Stimulated activated CD4-positive, alpha-beta T cell treated with anti-CD3 and anti-CD28 coated beads, Interleukin-12 subunit alpha, Interleukin-12 subunit beta, amount 100 ng/mL, for 24 hours (primary cell): ENCODE measurements around the gene SENP5.
A peak's percentile ranks its signal among the peaks of the same experiment; 100 is the strongest.
"Not testable (repeated sequence)": the region's sequence is repeated elsewhere in the genome, so short reads cannot be mapped to it uniquely, and the experiment has no call there.

Experiments
- DNase-seq, 2 experiments: peaks; one replicate each; pipeline ENCODE4 v3.0.0-alpha.2; 2020; ENCODE audit warnings: low read depth in 2 of 2

The SENP5 gene, protein sequence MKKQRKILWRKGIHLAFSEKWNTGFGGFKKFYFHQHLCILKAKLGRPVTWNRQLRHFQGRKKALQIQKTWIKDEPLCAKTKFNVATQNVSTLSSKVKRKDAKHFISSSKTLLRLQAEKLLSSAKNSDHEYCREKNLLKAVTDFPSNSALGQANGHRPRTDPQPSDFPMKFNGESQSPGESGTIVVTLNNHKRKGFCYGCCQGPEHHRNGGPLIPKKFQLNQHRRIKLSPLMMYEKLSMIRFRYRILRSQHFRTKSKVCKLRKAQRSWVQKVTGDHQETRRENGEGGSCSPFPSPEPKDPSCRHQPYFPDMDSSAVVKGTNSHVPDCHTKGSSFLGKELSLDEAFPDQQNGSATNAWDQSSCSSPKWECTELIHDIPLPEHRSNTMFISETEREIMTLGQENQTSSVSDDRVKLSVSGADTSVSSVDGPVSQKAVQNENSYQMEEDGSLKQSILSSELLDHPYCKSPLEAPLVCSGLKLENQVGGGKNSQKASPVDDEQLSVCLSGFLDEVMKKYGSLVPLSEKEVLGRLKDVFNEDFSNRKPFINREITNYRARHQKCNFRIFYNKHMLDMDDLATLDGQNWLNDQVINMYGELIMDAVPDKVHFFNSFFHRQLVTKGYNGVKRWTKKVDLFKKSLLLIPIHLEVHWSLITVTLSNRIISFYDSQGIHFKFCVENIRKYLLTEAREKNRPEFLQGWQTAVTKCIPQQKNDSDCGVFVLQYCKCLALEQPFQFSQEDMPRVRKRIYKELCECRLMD

DNA sequence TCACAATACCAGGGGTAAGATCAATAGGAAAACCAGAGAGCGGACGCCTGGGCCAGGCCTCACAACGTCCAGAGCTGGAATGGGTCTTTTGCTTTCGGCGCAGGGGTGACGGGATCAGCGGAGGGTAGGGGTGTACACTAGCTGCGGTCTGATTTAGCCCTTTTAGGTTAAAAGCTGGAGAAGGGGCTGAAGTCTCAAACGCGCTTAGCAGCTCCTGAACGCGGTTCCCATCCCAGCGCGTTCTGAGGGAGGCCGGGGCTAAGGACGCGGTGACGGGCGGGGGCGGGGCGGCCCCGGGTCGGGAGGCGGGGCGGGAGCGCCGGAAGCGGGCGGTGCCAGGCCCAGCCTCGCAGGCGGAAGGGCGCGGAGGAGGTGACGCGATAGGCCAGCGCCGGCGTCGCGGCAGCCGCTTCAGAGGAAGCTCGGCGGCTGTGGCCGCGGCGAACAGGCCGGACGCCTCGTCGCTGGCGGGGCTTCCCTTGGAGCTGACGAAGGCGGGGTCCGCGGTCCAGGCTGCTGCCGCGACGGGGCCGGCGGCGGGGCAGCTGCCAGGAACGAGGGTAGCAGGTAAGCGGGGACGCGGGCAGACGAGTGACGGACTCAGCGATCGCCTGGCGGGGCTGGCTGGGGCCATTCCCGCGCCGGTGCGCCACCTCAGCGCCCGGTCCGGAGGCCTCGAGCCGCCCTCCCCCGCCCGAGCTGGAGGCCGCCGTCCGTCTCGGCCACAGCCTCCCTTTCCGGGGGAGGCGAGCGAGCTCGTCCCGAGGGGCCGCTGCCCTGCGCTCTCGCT lies at the start of gene SENP5:
Gene SENP5 (plus strand): TSS at position 414 of the 790 bp plus-strand sequence. CDS start 17,262 bp downstream, outside the sequence.
- peak; percentile 75 to 84 for DNase-seq

DNA sequence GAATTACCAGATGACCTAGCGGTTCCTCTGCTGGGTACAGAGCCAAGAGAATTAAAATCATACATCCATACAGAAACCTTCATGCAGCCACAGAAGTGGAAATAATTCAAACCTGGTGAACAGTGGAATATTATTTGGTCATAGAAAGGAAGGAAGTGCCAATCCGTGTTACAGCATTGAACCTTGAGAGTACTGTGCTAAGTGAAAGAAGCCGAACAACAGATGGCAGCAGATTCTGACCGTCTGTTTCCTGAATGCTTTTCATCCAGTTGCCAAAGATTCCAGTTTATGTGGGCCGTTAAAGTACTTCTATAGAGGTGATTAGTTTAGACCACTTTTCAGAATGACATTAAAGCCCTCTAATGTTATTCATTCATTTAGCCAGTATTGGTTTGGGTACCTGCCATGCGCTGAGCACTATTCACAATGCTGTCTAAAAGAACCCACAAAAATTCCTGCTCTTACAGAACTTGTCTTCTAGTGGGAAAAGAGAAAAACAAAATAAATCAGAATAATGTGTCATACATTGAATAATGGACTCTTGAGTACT lies 45.8 kb upstream of the SENP5 start:
- DNase-seq = no peak

- not testable (repeated sequence) for DNase-seq
These were observed 38.1 kb upstream of the SENP5 start for GRCh38 chr3:196829651-196830050.

DNA sequence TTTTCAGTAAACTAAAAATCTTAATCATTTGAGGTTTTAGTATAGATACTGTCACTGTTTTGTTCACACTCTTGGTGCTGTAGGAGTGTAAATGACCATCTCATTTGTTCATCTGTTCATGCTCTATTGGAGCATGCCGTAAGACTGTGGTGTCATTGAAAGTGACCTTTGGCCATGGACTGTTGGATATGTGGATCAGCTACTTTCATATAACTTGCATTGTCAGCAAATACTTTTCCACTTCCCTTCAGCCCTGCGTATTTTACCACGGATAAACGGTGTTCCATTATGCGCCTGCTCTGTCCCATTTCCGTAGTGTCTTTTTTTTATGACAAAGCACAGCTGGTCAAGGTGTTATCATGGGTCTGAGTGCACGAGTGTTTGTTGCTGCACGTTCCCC lies 32.6 kb upstream of the SENP5 start:
- DNase-seq = no peak

DNA sequence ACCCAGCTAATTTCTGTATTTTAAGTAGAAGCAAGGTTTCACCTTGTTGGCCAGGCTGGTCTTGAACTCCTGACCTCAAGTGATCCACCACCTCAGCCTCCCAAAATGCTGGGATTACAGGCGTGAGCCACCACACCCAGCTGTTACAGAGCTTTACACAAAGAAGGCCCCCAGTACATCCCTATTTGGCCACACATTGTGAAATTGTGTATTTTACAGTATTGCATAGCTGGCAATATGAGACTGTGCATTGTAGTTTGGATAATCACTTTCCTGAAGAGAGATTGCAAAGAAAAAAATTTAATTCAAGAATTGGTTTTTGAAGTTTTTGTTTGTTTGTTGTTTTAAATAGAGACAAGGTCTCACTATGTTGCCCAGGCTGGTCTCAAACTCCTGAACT lies 31.1 kb upstream of the SENP5 start:
- DNase-seq = not testable (repeated sequence)

DNA sequence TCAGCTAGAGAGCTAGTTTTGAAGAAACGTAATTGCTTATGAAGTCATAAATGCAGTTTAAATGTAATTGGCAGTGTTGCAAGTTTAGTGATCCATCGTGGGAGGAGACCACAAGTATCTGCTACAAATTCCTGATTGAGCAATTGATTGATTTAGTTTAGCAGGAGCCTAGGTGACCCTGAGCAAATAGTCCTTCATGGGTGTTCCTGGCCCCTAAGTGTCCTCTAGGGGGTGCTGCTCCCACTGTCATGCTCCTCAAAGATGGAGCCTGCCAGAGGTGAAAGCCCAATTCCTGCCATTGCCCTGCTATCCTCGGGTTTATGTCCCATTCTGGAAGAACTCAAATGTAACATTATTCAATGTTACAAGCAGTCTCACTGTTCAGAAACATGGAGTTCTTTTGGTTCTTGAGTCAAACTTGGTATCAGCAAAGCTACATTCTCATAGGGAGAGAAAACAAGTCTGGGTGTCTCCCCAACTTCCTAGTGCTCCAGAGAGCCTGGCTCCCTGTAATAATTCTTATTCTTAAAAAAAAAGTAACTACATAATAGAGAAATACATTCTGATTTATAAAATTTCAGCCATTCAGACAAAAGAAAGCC lies 29.8 kb upstream of the SENP5 start:
- DNase-seq = peak; percentile 47 to 70

DNA sequence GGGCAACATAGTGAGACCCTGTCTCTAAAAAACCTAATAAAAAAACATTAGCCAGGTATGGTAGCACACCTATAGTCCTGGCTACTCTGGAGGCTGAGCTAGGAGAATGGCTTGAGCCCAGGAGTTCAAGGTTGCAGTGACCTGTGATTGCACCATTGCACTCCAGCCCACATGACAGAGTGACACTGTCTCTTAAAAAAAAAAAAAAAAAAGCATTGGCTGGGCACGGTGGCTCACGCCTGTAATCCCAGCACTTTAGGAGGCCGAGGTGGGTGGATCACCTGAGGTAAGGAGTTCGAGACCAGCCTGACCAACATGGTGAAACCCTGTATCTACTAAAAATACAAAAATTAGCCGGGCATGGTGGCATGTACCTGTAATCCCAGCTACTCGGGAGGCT lies 28.4 kb upstream of the SENP5 start:
- not testable (repeated sequence) for DNase-seq

DNA sequence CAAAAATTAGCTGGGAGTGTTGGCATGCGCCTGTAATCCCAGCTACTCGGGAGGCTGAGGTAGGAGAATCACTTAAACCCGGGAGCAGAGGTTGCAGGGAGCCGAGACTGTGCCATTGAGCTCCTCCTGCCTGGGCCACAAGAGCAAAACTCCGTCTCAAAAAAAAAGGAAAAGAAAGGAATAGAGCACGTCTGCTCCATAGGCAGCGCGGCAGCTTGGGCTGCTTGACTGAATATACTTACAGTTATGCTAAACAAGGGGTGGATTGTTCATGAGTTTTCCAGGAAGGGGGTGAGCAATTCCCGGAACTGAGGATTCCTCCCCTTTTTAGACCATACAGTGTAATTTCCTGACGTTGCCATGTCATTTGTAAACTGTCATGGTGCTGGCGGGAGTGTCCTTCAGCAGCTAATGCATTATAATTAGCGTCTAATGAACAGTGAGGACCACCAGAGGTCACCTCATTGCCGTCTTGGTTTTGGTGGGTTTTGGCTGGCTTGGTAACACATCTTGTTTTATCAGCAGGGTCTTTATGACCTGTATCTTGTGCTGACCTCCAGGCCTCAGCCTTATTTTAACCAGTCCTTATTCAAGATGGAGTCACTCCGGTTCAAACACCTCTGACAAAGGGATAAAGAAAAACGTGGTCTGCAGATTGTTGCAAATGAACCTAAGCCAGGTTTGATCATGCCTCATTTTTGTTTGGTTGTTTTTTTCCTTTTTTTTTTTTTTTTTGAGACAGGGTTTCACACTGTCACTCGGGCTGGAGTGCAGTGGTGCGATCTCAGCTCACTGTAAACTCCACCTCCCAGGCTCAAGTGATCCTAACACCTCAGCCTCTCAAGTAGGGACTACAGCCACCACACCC lies 24.9 kb upstream of the SENP5 start:
- no peak for DNase-seq

DNA sequence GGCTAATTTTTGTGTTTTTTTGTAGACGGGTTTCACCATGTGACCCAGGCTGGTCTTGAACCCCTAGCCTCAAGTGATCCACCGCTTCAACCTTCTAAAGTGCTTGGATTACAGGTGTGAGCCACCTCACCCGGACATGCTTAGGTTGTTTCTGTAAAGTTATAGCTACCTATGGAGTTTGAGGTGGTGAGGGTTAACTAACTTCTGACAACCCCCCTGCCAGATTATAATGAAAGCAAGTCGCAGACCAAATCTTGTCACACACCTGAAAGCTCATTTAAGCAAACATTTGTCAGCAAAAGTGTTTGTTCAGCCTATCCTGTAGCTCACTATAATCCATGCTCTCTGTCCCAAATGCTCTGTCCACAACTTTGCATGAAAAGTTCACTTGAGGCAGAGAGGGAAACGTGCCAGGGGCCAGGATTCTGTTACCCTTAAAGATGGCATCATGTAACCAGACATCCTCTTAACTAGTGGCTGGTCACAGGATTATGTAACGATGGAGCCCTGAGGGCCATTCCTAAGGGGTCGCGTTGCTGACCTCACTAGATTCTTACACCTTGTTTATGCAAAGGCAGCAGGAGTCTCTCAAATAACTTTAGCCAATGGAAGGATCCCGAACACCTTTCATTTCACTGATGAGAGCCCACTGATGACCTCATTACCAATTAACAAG lies 24.1 kb upstream of the SENP5 start:
- DNase-seq = no peak

GRCh38 chr3:196844235-196845219 lies 23.2 kb upstream of the SENP5 start:
- not testable (repeated sequence) for DNase-seq

- DNase-seq = not testable (repeated sequence)
These were observed 19.3 kb upstream of the SENP5 start for GRCh38 chr3:196848375-196848774.

DNA sequence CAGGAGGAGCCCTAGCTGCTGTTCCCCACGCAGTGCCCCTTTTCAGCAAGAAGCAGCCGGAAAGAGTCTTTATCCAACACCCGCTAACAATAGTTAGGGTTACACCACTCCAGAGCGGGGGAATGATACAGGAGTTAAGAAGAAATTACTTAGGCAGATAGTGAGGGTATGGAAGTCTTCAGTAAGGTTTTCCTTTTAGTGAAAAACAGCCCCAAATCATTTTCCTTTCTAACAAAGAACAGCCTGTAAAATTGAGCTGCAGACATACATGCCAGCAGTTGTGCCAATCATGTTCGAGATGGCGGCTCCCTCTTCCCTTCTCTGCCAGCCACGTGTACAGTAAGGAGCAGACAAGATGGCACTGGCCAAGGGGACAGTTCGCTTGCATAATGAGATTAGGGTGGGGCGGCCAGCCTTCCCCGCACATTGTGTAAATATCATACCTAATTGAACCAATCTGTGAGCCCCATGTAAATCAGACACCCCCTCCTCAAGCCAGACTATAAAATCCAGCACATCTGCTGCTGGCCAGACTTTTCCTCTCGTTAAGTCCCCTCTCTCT lies 18.5 kb upstream of the SENP5 start:
- no peak for DNase-seq

DNA sequence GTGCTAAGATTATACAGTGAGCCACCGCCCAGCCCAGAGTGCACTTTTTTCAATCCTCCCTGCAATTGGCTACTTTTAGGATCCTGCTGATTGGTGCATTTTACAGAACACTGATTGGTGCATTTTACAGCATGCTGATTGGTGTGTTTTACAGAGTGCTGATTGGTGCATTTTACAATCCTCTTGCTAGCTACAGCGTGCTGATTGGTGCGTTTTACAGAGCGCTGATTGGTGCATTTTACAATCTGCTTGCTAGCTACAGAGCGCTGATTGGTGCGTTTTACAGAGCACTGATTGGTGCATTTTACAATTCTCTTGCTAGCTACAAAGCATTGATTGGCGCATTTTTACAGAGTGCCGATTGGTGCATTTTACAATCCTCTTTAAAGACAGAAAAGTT lies 4.7 kb upstream of the SENP5 start:
- DNase-seq = not testable (repeated sequence)

- no peak for DNase-seq
These were observed 589 bp upstream of the SENP5 start for GRCh38 chr3:196867155-196867506.

DNA sequence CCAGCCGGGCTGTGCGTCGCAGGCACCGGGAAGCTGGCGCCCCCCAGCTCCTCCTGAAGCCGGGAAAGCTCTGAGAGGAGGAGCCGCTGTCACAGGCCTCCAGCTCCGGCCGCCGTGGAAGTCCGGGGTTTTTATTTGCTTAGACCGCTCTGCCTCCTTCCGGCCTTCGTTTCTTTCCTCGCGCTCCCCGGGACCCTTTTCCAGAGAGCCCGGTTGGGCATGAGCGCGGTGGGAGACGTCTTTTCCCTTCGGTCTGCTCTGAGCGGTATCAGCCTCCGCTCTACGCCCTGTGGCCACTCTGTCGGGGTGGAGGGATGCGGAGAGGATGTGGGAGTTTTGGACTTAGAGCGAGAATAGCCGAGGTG lies 559 bp downstream of the SENP5 start:
- no peak for DNase-seq

GRCh38 chr3:196872316-196872715 lies 4.6 kb downstream of the SENP5 start:
- DNase-seq = no peak

- not testable (repeated sequence) for DNase-seq
These were observed 6.9 kb downstream of the SENP5 start for GRCh38 chr3:196874511-196875094.

DNA sequence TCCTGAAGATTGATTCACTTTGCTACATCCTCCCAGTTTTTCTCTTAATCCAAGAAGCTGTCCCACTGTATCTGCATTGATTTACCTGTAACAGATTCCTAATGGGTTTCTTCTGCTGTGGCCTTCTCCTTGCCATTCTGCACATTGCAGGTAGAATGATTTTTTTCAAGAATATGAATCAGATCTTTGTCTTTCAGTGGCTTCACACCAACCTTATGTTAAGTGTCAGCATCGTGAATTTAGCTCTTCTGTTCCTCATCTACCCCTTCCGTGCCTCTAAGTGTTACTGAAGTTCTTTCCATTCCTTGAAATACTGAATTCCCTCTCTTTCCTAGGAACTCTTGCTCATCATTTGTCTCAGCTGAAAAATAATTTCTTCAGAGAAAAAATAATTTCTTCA lies 7.5 kb downstream of the SENP5 start:
- DNase-seq = no peak
